AML-193 (cell line): ENCODE measurements around the gene CELSR1.
"Not testable (repeated sequence)": the region's sequence is repeated elsewhere in the genome, so short reads cannot be mapped to it uniquely, and the experiment has no call there.

Experiments
- DNase-seq, 2 experiments: peaks; one replicate each; lab custom pipeline; 2025; lab: John Stamatoyannopoulos, UW

The CELSR1 gene

GRCh38 chr22:46533070-46533833 lies 4.2 kb downstream of the CELSR1 start:
- no peak for DNase-seq

DNA sequence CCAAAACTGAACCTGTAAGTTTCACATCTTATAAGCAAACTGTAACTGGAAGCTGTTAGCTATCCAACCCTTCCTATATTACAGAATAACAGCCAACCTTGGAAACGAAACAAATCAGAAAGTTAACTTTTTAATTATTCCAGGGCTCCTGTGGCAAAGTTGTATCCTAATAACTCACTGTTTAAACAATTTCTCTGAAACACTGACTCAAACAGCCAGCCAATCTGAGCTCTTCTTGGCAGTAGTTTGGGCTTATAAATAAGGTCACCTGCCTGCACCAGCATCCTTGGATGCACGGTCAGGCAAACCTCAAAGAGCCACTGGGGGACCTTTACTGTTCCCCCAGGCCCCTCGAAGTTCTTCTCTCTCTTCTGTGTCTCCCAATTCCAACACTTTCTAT lies 5.0 kb downstream of the CELSR1 start:
- DNase-seq = no peak

GRCh38 chr22:46531581-46532175 lies 5.7 kb downstream of the CELSR1 start:
- DNase-seq = no peak

DNA sequence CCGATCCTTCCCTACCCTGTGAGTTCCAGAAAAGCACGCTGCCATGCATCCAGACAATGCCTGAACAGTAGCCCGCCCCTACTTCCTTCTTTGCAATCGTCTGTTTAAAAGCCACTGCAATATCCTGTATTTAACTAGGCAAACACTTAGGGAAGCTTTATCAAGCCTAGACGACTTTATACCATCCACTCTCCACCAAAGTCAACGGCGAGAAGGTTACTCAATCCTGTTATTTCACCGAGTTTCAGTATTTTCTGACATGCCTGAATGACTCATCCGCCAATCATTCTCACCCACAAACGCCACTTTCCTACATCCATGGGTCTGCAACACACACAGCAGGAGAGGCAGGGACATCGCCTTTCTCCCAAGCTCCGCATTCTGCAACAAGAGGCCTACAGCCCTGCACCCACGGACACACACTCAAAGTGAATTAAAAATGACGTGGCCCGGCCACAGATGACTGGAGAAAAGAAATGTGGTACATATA lies 9.3 kb downstream of the CELSR1 start:
- DNase-seq = peak; percentile 98

DNA sequence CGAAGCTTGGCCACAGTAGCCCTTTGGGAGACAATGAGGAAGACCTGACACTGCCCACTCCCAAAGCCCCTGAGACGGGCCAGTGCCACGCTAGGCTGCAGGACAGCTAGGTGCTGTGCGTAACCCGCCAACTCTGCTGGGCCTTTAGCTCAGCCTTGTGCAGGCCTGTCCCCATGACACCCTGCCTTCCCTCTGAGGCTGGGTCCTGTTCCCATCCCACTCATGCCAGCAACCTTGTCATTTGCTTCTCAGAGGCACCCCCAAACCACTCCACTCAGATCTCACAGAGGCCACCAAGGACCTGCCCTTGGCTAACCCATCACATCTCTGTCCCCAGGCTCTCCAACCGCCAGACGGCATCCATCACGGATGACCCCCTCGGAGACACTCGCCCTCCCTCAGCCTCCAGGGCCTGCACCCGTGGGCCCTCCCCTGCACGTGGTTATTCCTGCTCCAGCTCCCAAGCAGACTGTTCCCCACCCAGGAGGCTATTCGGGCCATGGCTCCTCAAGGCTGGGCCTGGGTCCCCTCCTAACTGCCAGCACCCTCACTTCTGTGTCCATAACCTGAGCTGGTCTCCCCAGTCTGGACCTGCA lies 11.1 kb downstream of the CELSR1 start:
- DNase-seq = no peak

DNA sequence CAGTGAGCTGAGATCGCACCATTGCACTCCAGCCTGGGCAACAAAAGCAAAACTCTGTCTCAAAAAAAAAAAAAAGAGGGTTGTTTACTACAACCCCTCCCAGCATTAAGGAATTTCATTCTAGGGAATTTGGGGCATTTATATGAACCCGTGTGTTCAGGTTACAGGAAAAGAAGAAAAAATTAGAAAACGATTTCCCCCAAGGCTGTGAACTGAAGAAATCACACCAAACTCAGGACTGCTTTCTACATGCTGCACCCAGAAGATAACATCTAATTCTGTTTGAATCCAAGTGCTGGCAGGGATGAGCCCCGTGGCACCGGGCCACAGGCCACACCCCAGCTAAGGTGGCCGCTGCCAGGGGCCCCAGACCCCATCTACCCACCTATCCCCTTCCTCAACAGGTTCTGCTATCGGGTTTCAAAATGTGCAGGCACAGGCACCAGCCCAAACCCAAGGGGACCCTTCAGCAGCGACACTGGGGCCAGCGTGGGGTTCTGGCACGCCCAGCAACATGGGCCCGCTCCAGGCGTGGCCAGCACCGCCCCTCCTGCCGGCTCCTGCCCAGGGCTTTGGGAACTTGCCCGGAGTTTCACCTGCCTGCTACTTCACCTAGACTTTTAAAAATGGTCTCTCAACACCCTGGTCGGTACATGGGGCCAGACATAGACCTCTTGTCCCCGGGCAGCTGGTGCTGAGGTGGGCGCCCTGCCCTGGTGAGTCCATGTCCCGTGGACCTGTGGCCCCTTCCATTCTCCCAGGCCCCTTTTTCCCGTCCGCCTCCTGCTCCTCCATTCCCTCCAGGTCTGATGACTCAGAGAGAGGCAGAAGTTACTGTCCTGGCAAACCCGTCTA lies 11.8 kb downstream of the CELSR1 start:
- DNase-seq = no peak

DNA sequence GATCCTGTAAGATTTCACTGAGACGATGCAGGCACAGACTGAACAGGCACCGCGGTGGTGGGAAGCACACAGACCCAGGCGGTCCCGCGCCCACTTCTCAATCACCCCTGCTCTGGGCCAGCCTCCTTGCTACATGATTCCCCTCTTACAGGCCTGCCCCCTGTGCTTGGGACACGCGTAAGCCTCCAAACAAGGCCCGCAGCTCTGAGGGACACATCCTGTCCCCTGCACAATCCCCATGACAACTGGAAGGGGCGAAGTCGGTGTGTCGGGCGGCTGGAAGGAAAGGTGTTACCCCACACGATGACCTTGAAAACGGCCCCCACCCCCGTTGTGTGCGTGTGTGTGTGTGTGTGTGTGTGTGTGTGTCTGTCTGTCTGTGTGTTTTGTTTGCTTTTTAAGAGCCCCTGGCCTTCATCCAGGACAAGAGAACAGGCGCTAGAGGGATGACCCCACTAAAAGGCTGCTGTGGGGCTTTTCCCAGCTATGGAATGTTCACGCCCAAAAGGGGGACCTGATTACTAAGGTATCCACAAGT lies 13.1 kb downstream of the CELSR1 start:
- no peak for DNase-seq

DNA sequence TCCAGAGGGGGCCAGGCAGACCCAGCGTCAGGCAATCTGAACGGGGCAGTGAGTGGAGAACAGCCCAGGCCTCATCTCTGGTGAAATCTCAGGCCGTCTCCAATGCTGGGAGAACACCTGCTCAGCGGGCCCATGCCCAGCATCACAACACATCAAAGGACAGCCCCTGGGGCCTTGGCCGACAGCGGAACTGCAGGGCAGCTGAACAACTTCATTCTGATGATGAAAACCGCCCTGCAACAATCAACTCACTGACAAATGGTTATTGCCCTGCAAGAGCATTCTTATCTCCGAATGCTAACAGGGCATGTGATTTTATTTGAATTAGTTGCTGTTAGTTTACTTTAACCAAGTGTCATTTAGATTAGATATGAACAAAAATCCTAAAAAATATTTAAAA lies 14.6 kb downstream of the CELSR1 start:
- no peak for DNase-seq

DNA sequence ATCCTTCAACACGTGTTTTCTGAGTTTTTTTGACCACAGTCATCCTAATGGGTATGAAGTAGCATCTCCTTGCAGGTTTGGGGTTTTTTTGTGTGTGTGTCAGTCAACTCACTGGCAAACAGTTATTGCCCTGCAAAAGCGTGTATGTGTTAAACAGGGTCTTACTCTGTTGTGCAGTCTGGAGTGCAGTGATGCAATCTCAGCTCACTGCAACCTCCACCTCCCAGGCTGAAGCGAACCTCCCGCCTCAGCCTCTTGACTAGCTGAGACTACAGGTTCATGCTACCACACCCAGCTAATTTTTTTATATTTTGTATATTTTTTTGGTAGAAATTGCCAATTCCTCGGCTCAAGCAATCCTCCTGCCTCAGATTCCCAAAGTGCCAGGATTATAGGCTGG lies 15.4 kb downstream of the CELSR1 start:
- no peak for DNase-seq

- no peak for DNase-seq
Measured at GRCh38 chr22:46520880-46521279, 16.5 kb downstream of the CELSR1 start.

- no peak for DNase-seq
Measured at GRCh38 chr22:46519377-46519776, 18.0 kb downstream of the CELSR1 start.

DNA sequence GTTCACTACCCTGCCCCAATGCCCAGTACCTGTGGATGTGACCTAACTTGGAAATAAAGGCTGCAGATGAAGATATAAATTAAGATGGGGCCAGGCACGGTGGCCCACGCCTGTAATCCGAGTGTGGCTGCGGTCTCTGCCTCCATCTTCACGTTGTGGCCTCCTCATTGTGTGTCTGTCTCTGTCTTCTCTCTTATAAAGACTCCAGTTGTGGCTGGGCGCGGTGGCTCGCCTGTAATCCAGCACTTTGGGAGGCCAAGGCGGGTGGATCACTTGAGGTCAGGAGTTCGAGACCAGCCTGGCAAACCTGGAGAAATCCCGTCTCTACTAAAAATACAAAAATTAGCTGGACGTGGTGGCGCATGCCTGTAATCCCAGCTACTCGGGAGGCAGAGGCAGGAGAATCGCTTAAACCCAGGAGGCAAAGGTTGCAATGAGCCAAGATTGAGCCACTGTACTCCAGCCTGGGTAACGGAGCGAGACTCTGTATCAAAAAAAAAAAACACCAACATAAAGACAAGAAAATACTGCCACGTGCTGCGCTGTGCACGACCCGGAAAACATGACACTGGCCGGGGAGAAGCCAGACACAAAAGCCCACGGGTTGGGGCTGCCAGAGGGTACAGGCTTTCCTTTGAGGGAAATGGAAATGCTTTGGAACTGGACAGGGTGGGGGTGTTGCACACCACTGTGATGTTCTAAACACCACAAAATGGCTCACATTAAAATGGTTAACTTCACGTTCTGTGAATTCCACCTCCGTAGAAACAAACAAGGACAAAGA lies 18.7 kb downstream of the CELSR1 start:
- no peak for DNase-seq

DNA sequence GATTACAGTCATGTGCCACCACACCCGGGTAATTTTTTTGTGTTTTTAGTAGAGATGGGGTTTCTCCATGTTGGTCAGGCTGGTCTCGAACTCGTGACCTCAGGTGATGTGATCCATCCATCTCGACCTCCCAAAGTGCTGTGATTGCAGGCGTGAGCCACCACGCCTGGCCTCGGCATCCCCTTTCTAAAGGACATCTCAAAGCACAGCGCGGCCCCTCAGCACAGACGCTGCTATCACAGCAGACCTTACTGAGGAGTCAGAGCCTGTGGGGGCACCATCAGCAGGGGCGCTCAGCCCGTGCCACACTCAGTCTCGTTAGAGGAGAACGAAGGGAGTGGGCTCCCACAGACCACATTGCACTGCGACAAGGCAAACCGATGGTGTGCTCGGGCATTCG lies 19.4 kb downstream of the CELSR1 start:
- DNase-seq = no peak

DNA sequence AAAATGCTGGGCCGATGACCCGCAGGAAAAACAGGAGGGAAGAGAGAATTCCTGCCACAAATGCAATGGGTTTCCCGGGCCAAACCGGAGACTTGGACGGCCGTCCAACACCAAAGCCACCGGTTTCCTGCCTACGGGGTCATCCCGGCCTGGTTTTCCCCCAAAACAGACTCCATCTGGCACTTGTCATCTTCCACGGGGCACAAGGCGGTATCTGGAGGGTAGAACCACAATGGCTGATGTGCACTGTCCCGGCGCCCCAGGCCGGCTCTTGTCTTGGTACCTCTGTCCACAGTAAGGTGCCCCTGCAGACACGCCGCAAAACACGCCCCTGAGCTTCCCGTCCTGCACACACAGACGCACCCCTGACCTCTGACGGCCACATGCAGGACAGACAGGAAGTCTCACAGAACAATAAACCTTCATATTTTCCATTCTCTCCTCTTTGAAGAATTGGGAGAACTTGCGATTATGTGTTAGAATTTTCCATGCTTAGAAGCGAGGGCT lies 20.1 kb downstream of the CELSR1 start:
- no peak for DNase-seq

DNA sequence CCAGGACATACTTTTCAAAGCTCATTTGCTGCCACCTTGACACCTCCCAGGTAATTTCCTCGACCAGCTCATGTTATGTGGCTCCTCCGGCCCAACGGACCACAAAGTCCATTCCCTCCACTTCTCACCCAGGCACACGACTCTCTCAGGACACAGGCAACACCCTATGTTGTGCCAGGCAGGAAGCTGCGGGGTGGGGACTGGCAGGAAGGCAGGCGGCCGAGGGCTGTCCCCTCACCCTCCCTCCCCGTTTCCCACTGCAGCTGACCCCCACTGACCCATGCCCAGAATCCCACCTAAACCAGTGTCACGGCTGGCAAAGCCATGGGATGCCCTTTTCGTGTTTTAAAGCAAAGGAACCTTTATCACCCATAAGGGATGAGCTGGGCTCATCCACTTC lies 20.8 kb downstream of the CELSR1 start:
- no peak for DNase-seq

DNA sequence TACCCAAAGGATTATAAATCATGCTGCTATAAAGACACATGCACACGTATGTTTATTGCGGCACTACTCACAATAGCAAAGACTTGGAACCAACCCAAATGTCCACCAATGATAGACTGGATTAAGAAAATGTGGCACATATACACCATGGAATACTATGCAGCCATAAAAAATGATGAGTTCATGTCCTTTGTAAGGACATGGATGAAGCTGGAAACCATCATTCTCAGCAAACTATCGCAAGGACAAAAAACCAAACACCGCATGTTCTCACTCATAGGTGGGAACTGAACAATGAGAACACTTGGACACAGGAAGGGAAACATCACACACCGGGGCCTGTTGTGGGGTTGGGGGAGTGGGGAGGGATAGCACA lies 21.3 kb downstream of the CELSR1 start:
- not testable (repeated sequence) for DNase-seq

DNA sequence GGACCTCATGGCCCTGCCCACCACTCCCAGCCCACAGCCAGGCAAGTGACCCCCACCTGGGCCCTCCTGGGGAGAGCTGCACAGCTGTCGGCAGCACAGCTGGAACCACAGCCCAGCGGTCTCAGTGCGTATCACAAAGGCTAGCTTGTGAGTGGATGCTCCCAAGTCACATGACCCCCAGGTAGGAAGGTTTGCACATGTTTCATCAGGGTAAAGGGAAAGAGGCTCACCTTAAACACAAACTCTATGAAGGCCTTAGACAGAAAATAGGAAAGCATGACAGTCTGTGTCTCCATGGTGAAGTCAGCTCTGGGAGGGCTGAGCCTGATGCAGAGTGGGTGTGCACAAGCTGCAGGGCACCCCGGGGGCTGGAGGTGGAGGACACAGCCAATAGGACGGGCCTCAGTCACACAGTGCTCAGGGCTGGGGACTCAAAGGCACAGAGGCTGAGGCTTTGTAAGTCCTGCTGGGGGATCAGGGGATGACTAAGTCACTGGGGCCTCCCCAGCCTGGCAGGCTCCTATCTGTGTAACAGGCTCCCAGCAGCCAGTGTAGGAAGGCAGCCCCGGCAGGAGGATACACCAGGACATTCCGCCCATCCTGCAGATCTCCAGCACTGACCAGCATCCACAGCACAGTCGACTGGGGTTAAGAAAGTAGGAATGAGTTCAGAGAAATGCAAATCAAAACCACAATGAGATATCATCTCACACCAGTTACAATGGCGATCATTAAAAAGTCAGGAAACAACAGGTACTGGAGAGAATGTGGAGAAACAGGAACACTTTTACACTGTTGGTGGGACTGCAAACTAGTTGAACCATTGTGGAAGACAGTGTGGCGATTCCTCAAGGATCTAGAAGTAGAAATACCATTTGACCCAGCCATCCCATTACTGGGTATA lies 22.0 kb downstream of the CELSR1 start:
- DNase-seq = no peak

GRCh38 chr22:46514592-46515207 lies 22.7 kb downstream of the CELSR1 start:
- no peak for DNase-seq

- no peak for DNase-seq
Measured at GRCh38 chr22:46513908-46514550, 23.4 kb downstream of the CELSR1 start.
